Hepatocyte (in vitro differentiated cells): ENCODE results near the gene F2RL3.

Experiments
- CTCF ChIP-seq: fragments of 200-600 bp; sonication (generic); IDR thresholded peaks from 2 replicates; pipeline ENCODE4 v1.5.1; 2016; ENCODE audit warnings: antibody characterized with exemption, mild to moderate bottlenecking; ENCODE audit not compliant: poor library complexity
- EZH2 ChIP-seq: fragments of 200-600 bp; sonication (generic); IDR thresholded peaks from 2 replicates; pipeline ENCODE4 v1.6.1; 2016; ENCODE audit warnings: antibody characterized with exemption, mild to moderate bottlenecking, borderline replicate concordance
- EZH2phosphoT487 ChIP-seq: fragments of 200-600 bp; sonication (generic); IDR thresholded peaks from one replicate; pipeline ENCODE4 v1.6.1; 2018; ENCODE audit warnings: antibody characterized with exemption, mild to moderate bottlenecking, low read depth, moderate library complexity; ENCODE audit not compliant: unreplicated experiment, severe bottlenecking

- TF ChIP-seq CTCF (no peak), EZH2 (no peak), EZH2phosphoT487 (no peak)
These were observed 26.3 kb downstream of the F2RL3 start for GRCh38 chr19:16915135-16915534.
